H1 (cell line): ENCODE measurements around the gene RBMS1. TPM values are rescaled to one million over a fixed set of nuclear protein-coding genes. Genes with fewer than 3 reads are reported as not detected.

Source experiments
- CTCF ChIA-PET: fragments of 300-600 bp; sonication (Branson Sonifier 250); formaldehyde crosslinking; loops from one replicate; lab custom pipeline; 2021; ENCODE audit not compliant: partially characterized antibody; lab: Charles Lee
- POLR2A ChIA-PET: fragments of 300-600 bp; sonication (Branson Sonifier 250); formaldehyde crosslinking; loops from one replicate; lab custom pipeline; 2021; ENCODE audit warnings: inconsistent platforms; ENCODE audit not compliant: partially characterized antibody; lab: Charles Lee
- DNase-seq, 2 experiments: peaks; one replicate each; pipeline versions ENCODE4 v3.0.0 to v3.0.0-alpha.2; 2010 to 2022; ENCODE audit warnings: low spot score in 2 of 2, low read depth in 1 of 2, mixed read lengths in 1 of 2
- FAIRE-seq: peaks from 2 replicates; lab custom pipeline; 2011; peaks lifted over from hg19 to GRCh38; lab: Jason Lieb, UNC
- H2AFZ ChIP-seq: 2 replicates; pipeline ENCODE4 v1.8.1; 2012; ENCODE audit warnings: low read length, inconsistent platforms
- H2AK5ac ChIP-seq: 2 replicates; pipeline ENCODE4 v1.6.1; 2013; ENCODE audit warnings: low read depth, low read length
- H2BK120ac ChIP-seq: replicated peaks from 2 replicates; pipeline ENCODE3; 2013; ENCODE audit warnings: low read depth, low read length, inconsistent platforms
- H2BK12ac ChIP-seq: 2 replicates; pipeline ENCODE4 v1.6.1; 2013; ENCODE audit warnings: low read depth, low read length
- H2BK15ac ChIP-seq: 2 replicates; pipeline ENCODE4 v1.6.1; 2013; ENCODE audit warnings: low read length
- H2BK20ac ChIP-seq: 2 replicates; pipeline ENCODE4 v1.6.1; 2013; ENCODE audit warnings: low read length
- H2BK5ac ChIP-seq: 2 replicates; pipeline ENCODE4 v1.6.1; 2013; ENCODE audit warnings: low read depth, low read length
- H3K14ac ChIP-seq: 2 replicates; pipeline ENCODE4 v1.6.1; 2013; ENCODE audit warnings: inconsistent platforms; ENCODE audit not compliant: insufficient read length
- H3K18ac ChIP-seq: 2 replicates; pipeline ENCODE4 v1.6.1; 2013; ENCODE audit warnings: low read length; ENCODE audit errors: extremely low read depth
- H3K23ac ChIP-seq: 2 replicates; pipeline ENCODE4 v1.6.1; 2013; ENCODE audit warnings: inconsistent platforms; ENCODE audit not compliant: insufficient read length
- H3K23me2 ChIP-seq: 2 replicates; pipeline ENCODE4 v1.6.1; 2013; ENCODE audit warnings: low read depth, low read length
- H3K27ac ChIP-seq: 2 replicates; pipeline ENCODE4 v1.6.1; 2011; ENCODE audit warnings: low read depth, low read length, inconsistent platforms
- H3K27me3 ChIP-seq, 4 experiments: replicated peaks in 1 of 4; 1 replicate in 1 of 4; 2 replicates in 3 of 4; pipeline versions ENCODE4 v1.6.1 to v1.8.1; 2011 to 2013; ENCODE audit warnings: low read length in 3 of 4, mild to moderate bottlenecking in 3 of 4, inconsistent platforms in 2 of 4, mixed read lengths in 2 of 4, moderate library complexity in 1 of 4; ENCODE audit not compliant: control insufficient read depth in 3 of 4, insufficient read depth in 3 of 4; ENCODE audit errors: extremely low read depth in 1 of 4
- H3K36me3 ChIP-seq, 4 experiments: 2 replicates each; pipeline versions ENCODE4 v1.6.1 to v1.8.1; 2011 to 2013; ENCODE audit warnings: mild to moderate bottlenecking in 4 of 4, low read length in 3 of 4, moderate library complexity in 2 of 4, control low read depth in 1 of 4, inconsistent platforms in 1 of 4; ENCODE audit not compliant: insufficient read depth in 4 of 4, control insufficient read depth in 2 of 4
- H3K4ac ChIP-seq: replicated peaks from 2 replicates; pipeline ENCODE3; 2013; ENCODE audit warnings: low read length, low read depth, mixed read lengths, inconsistent platforms; ENCODE audit not compliant: insufficient read length
- H3K4me1 ChIP-seq, 4 experiments: replicated peaks in 1 of 4; 1 replicate in 1 of 4; 2 replicates in 3 of 4; pipeline versions ENCODE4 v1.6.1 to v1.8.1; 2011 to 2013; ENCODE audit warnings: low read length in 3 of 4, inconsistent platforms in 2 of 4, mixed read lengths in 1 of 4; ENCODE audit not compliant: insufficient read depth in 4 of 4, control insufficient read depth in 3 of 4
- H3K4me2 ChIP-seq, 2 experiments: 2 replicates each; pipeline versions ENCODE4 v1.6.1 to v1.8.1; 2011 to 2013; ENCODE audit warnings: low read depth in 2 of 2, low read length in 2 of 2, control low read depth in 1 of 2, inconsistent platforms in 1 of 2, mild to moderate bottlenecking in 1 of 2; ENCODE audit not compliant: insufficient read depth in 1 of 2
- H3K4me3 ChIP-seq, 4 experiments: fragments of 200-600, 300-600 bp in 1 of 4; sonication (generic), shearing (Covaris generic), sonication (Bioruptor Twin) in 1 of 4; 2 replicates each; pipeline versions ENCODE4 v1.5.1 to v1.8.1; 2011 to 2016; ENCODE audit warnings: low read length in 4 of 4, low read depth in 3 of 4, control low read depth in 2 of 4, inconsistent platforms in 2 of 4, mild to moderate bottlenecking in 2 of 4, mixed read lengths in 1 of 4, moderate library complexity in 1 of 4; ENCODE audit not compliant: insufficient read depth in 2 of 4; ENCODE audit errors: extremely low read depth in 1 of 4
- H3K56ac ChIP-seq: replicated peaks from 2 replicates; pipeline ENCODE3; 2013; ENCODE audit warnings: low read depth, mild to moderate bottlenecking, mixed read lengths, low read length, inconsistent platforms; ENCODE audit not compliant: insufficient read length
- H3K79me1 ChIP-seq: 2 replicates; pipeline ENCODE4 v1.6.1; 2013; ENCODE audit warnings: low read depth, low read length, control low read depth
- H3K79me2 ChIP-seq, 2 experiments: 2 replicates each; pipeline versions ENCODE4 v1.6.1 to v1.8.1; 2012 to 2013; ENCODE audit warnings: low read length in 2 of 2, mild to moderate bottlenecking in 2 of 2, inconsistent platforms in 1 of 2; ENCODE audit not compliant: insufficient read depth in 2 of 2, control insufficient read depth in 1 of 2
- H3K9ac ChIP-seq, 4 experiments: replicated peaks in 1 of 4; 1 replicate in 1 of 4; 2 replicates in 3 of 4; pipeline versions ENCODE4 v1.6.1 to v1.8.1; 2011 to 2013; ENCODE audit warnings: low read depth in 3 of 4, low read length in 3 of 4, control low read depth in 2 of 4, mild to moderate bottlenecking in 2 of 4, moderate library complexity in 2 of 4, inconsistent platforms in 1 of 4; ENCODE audit errors: extremely low read depth in 1 of 4
- H3K9me3 ChIP-seq, 2 experiments: 2 replicates each; pipeline versions ENCODE4 v1.6.1 to v1.8.1; 2012 to 2013; ENCODE audit warnings: mild to moderate bottlenecking in 2 of 2, moderate library complexity in 2 of 2, control low read depth in 1 of 2, inconsistent platforms in 1 of 2, low read depth in 1 of 2, low read length in 1 of 2, mixed read lengths in 1 of 2; ENCODE audit not compliant: insufficient read depth in 2 of 2
- H4K20me1 ChIP-seq, 2 experiments: replicated peaks in 1 of 2; 2 replicates each; pipeline versions ENCODE3 to v1.8.1; 2011 to 2013; ENCODE audit warnings: inconsistent platforms in 2 of 2, low read length in 2 of 2, mild to moderate bottlenecking in 1 of 2; ENCODE audit not compliant: insufficient read depth in 2 of 2, control insufficient read depth in 1 of 2
- H4K5ac ChIP-seq: 2 replicates; pipeline ENCODE4 v1.6.1; 2013; ENCODE audit warnings: low read length, low read depth, mixed read lengths, inconsistent platforms; ENCODE audit not compliant: insufficient read length
- H4K8ac ChIP-seq: 2 replicates; pipeline ENCODE4 v1.8.0; 2013; ENCODE audit warnings: mild to moderate bottlenecking, moderate library complexity, low read length, inconsistent platforms; ENCODE audit not compliant: insufficient read depth; ENCODE audit errors: extremely low read depth
- H4K91ac ChIP-seq: replicated peaks from 2 replicates; pipeline ENCODE3; 2013; ENCODE audit warnings: low read length, mixed read lengths, inconsistent platforms; ENCODE audit not compliant: insufficient read length
- POU5F1 ChIP-seq: IDR thresholded peaks from 2 replicates; pipeline ENCODE4 v1.6.1; 2011; ENCODE audit warnings: low read depth, mild to moderate bottlenecking, low read length, moderate library complexity
- WGBS, 2 experiments: shearing (Covaris generic) in 1 of 2; methylation state at CpG; one replicate each; pipeline versions ENCODE4 v1.1.6 to v1.1.7; 2013 to 2015; ENCODE audit warnings: low lambda C conversion rate in 2 of 2, mixed read lengths in 2 of 2, inconsistent platforms in 1 of 2, low coverage in 1 of 2, missing lambda C conversion rate in 1 of 2; ENCODE audit not compliant: insufficient replicate concordance in 2 of 2, insufficient coverage in 1 of 2, insufficient read length in 1 of 2; ENCODE audit errors: extremely low coverage in 1 of 2, missing lambda C conversion rate in 1 of 2; 5-methylcytosine and 5-hydroxymethylcytosine counted together
- polyA plus RNA-seq, 7 experiments: library from polyadenylated mRNA; depleted of rRNA in 3 of 7; stranded (reverse) in 5 of 7; unstranded in 2 of 7; fragments of >200 nt in 5 of 7; fragments of 200-250 nt in 2 of 7; gene quantifications; 1 replicate in 5 of 7; 2 replicates in 1 of 7; 4 replicates in 1 of 7; pipeline versions ENCODE4 v1.2.1 to v1.2.3, GENCODE V29; 2011 to 2013; ENCODE audit warnings: missing spikeins in 2 of 7, mixed read lengths in 2 of 7
- total RNA-seq: library from RNA; stranded (reverse); fragmentation: NEBNext Ultra II Directional; extraction: Animal tissue kit (Norgen Biotek cat#: 25700); gene quantifications from 2 replicates; pipeline ENCODE4 v1.2.1, GENCODE V29; 2021

RBMS1 gene
- total and polyA plus RNA-seq, 2 of the 8 experiments (the other 6 are each of a cell fraction or from before 2014, with no cell fraction given), result 53.7 to 60.0 TPM

DNA sequence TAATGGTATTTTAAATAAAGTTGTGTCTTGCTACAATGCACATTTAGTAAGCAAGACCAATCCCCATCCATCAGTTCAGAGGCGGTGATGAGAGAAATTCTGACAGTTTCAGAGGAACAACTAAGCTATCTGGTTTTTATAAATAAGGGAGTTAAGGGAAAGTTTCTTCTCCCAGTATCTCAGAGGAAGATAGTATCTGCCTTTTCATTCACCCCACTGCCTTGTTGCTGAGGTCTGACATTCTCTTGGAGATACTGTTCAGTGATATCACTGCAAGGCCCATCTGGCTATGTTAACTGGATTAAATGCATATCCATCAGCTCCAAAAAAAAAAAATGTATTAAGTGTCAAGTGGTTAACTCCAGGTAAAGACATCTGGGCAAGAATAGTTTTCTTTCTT is 47.9 kb downstream of the RBMS1 start:
- Histone ChIP-seq H3K4me2 (no peak overlapping the region), H2AK5ac (no peak overlapping the region), H2AFZ (no peak overlapping the region), H3K27ac (no peak overlapping the region), H3K36me3 (no peaks in the 10 kb centered on the region; a peak in 1 of 8 replicates), H2BK15ac (no peak overlapping the region), H4K8ac (no peak overlapping the region), H3K4me3 (no peak overlapping the region), H3K23ac (no peak overlapping the region), H3K14ac (no peak overlapping the region), H3K79me2 (peaks cover 0 to 6% of the 10 kb centered on the region in 2 experiments; a peak in 2 of 4 replicates), H3K79me1 (0 out of 2 replicates have a peak, but pooled peaks cover 2% of the 10 kb centered on the region), H3K9me3 (peaks cover 0 to 5% of the 10 kb centered on the region in 2 experiments; a peak in 1 of 4 replicates), H4K5ac (no peak overlapping the region), H4K20me1 (no peaks in the 10 kb centered on the region), H2BK120ac (no peak overlapping the region), H2BK20ac (no peak overlapping the region), H4K91ac (no peak overlapping the region), H3K27me3 (no peaks in the 10 kb centered on the region), H3K4ac (no peak overlapping the region), H3K18ac (no peak overlapping the region), H2BK12ac (no peak overlapping the region), H3K9ac (no peak overlapping the region), H3K23me2 (no peaks in the 10 kb centered on the region), H2BK5ac (no peak overlapping the region), H3K4me1 (no peaks in the 10 kb centered on the region), H3K56ac (no peak overlapping the region)
- POLR2A ChIA-PET, result interaction anchor here (1.3 kb wide), 1 partner anchor 16 kb away, joined by 4 read pairs; no protein-coding TSS in a partner anchor
- 92% methylated on average over 1 of the region's 1 CpG; no CpG with 5 or more reads in 1 of the 2 experiments for WGBS, 2 experiments
- CTCF ChIA-PET, result interaction anchor here (1.2 to 1.3 kb wide), 3 partner anchors 13 to 33 kb away, joined by 4 read pairs; no protein-coding TSS in a partner anchor
- DNase-seq (no peak), FAIRE-seq (no peak)
- TF ChIP-seq POU5F1, result no peak
